GM18951 (cell line): ENCODE measurements around the gene ADCY3.

ENCODE experiments used
- POLR2A ChIP-seq: IDR thresholded peaks from 4 replicates; pipeline ENCODE4 v1.6.1; 2011; ENCODE audit warnings: mild to moderate bottlenecking; ENCODE audit not compliant: insufficient read length, insufficient read depth; ENCODE audit errors: extremely low read depth
- in situ Hi-C: fragments of 300-500 bp; cut with MboI; formaldehyde crosslinking; loops from one replicate; pipeline ENCODE4 v1.12.0; 2022; ENCODE audit warnings: low sequenced_read_pairs, mixed read lengths, inconsistent platforms; ENCODE audit not compliant: unreplicated experiment

Gene ADCY3

DNA sequence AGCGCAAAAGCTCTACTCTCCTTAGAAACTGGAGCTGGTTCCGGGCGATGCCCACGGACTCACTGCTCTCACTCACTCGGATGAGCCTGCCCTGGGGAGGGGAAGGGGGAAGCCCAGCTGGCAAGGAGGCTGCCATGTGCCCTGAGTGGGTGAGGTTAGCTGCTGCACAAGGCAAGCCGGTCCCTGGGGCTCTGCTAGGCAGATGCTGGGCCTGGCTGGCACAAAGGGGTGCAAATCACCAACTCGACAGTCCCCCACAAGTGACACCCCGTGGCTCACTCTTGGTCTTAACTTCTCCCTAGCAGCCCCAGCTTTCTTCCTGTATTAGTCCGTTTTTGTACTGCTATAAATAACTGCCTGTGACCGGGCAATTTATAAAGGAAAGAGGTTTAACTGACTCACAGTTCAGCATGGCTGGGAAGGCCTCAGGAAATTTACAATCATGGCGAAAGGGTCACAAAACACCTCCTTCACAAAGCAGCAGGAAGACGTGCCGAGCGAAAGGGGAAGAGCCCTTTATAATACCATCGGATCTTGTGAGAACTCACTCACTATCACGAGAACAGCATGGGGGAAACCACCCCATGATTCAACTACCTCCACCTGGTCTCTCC is 33.2 kb downstream of the ADCY3 start:
- no peak for TF ChIP-seq POLR2A
- in situ Hi-C loops = no loop called here

GRCh38 chr2:24886126-24886501 is 33.9 kb downstream of the ADCY3 start:
- TF ChIP-seq POLR2A = no peak
- in situ Hi-C loops = no loop called here

GRCh38 chr2:24885221-24886125 is 34.6 kb downstream of the ADCY3 start:
- in situ Hi-C loops = no loop called here
- TF ChIP-seq POLR2A = no peak

GRCh38 chr2:24883946-24884345 is 36.1 kb downstream of the ADCY3 start:
- in situ Hi-C loops = no loop called here
- TF ChIP-seq POLR2A = no peak

GRCh38 chr2:24881623-24882022 is 38.4 kb downstream of the ADCY3 start:
- no peak for TF ChIP-seq POLR2A
- in situ Hi-C loops = no loop called here

DNA sequence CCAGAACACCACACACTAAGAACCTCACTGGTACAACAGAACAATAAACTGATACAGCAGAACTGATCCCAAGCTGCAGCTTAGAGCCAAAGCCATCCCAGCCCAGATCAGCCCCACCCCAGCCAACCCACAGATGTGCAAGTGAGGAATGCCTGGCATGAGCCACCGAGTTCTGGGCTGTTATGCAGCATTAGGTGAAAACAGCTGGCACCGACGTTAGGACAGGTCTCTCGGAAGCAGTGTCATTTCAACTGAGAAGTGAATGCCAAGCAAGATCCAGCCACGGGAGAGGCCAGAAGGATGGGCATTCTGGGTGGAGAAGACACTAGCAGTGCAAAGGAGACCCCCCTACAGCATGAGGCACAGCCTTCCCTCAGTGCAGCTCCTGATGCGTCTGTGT is 38.9 kb downstream of the ADCY3 start:
- in situ Hi-C loops = no loop called here
- TF ChIP-seq POLR2A = no peak

GRCh38 chr2:24878341-24878740 is 41.7 kb downstream of the ADCY3 start:
- in situ Hi-C loops = no loop called here
- TF ChIP-seq POLR2A = no peak

DNA sequence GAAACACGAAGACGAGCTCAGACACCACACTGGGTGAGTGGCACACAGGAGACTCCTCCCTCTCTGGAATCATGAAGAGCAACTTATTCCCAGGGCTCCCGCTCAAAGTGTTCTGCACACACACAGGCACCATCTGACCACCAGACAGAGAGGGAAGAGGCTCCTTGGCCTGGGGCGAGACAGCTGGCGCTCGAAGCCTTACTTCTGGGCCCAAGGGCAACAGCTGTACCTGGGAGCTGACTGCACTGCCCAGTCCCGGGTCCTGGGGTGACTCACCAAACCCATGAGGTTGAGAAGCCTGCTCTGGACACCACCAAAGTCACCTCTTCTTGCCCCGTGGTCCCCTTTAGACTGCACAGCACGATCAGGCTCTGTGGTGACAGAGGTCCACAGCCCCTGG is 42.4 kb downstream of the ADCY3 start:
- in situ Hi-C loops = no loop called here
- TF ChIP-seq POLR2A = no peak

GRCh38 chr2:24877067-24877466 is 43.0 kb downstream of the ADCY3 start:
- TF ChIP-seq POLR2A = no peak
- in situ Hi-C loops = no loop called here

DNA sequence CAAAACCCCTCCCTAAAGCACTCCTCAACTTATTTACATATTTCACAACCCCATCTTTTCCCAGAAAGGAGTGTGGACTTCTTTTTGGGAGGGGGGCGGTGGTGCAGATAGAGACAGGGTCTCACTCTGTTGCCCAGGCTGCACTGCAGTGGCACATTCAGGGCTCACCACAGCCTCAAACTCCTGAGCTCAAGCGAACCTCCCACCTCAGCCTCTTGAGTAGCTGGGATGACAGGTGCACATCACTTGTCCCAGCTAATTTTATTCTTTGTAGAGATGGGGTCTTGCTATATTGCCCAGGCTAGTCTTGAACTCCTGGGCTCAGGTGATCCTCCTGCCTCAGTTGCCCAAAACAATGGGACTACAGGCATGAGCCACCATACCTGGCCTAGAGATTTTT is 44.1 kb downstream of the ADCY3 start:
- in situ Hi-C loops = no loop called here
- TF ChIP-seq POLR2A = no peak

- no peak for TF ChIP-seq POLR2A
- in situ Hi-C loops = no loop called here
These were observed 44.8 kb downstream of the ADCY3 start for GRCh38 chr2:24875272-24875671.

- in situ Hi-C loops = no loop called here
- no peak for TF ChIP-seq POLR2A
These were observed 46.0 kb downstream of the ADCY3 start for GRCh38 chr2:24874035-24874434.

DNA sequence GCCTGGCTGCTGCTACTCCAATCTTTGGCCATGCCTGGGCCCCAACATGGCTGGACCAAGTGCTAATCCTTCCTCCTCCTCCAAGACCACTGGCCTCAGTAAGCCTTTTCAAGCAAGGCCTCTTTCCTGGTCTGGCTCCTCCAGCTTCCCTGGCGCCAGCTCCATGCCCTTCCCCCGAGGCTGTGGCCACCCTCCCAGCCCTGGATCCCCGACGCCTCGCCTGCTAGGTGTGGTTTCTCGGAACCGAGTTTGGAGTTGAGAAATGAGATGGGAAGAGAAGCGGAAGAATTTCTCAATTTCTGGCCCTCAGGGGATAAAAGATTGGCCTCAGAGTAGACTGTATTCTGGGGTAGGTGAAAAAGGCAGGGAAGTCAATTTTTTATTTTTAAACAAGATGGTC is 46.4 kb downstream of the ADCY3 start:
- TF ChIP-seq POLR2A = no peak
- in situ Hi-C loops = no loop called here
